GM20431 (cell line): ENCODE data around the gene NRARP.
"Not testable (repeated sequence)": the region's sequence is repeated elsewhere in the genome, so short reads cannot be mapped to it uniquely, and the experiment has no call there.

Experiments
- in situ Hi-C: fragments of 300-500 bp; cut with MseI, MboI; formaldehyde crosslinking; loops from one replicate; pipeline ENCODE4 v1.15.0; 2020; ENCODE audit warnings: low sequenced_read_pairs; ENCODE audit not compliant: unreplicated experiment

NRARP gene, protein sequence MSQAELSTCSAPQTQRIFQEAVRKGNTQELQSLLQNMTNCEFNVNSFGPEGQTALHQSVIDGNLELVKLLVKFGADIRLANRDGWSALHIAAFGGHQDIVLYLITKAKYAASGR

DNA sequence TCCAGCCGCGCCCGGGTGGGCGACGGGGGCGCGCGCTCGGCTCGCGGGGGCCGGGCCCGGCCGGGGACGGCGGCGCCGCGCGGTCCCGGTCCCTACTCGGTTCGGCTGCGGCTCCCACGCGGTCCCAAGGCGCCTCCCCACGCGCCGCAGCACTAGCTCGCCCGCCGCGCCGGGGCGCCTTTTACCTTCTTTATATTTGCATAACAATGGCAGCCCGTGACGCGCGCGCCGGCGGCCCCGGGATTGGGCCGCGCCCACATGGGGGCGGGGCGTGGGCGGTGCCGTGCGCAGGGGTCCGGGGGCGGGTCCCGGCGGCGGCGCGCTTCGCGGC is at the start of gene NRARP:
Gene NRARP, minus strand, starts transcription at position 154 of the 331 bp plus-strand sequence. CDS start 343 bp downstream, outside the sequence.
- in situ Hi-C loops: no loop called here

DNA sequence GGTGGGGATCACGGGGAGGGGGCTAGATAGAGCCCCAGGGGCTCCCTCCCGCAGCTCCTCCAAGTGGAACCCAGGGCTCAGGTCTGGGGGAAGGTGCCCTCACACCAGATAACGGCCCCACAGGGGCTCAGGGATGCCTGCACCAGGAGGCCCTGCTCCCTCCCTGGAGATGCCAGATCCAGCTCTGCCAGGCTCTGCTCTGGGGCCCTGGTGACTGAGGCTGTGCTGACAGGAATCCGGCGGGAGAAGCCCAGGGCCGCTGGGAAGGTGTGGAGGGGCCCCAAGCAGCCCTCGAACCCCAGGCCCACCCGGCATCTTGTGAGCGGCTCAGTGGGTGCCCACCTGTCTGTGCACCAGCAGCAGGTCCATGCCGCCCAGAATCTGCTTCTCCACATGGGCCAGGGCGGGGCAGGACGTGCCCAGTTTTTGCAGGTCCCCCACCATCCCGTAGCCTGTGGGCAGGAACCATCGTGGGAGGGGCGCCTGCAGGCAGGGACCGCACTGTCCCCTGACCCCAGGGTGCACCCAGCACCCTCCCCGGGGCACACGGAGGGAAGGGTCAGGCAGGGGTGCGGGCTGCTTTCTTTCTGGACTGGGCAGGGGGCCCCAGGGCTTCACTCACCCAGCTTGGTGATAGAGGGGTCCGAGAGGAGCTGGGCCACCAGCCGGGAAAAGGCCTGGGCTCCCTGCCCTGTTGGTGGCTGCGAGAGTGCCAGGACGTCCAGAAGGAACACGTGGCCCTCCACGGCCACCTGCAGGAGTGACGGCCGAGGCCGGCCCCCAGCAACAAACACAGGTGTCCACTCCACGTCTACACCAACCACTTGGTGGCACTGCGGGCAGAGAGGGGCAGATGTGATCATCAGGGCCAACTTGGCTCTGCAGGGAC is 48.9 kb upstream of the NRARP start:
- in situ Hi-C loops: no loop called here

GRCh38 chr9:137349471-137350033 is 47.5 kb upstream of the NRARP start:
- in situ Hi-C loops: no loop called here

DNA sequence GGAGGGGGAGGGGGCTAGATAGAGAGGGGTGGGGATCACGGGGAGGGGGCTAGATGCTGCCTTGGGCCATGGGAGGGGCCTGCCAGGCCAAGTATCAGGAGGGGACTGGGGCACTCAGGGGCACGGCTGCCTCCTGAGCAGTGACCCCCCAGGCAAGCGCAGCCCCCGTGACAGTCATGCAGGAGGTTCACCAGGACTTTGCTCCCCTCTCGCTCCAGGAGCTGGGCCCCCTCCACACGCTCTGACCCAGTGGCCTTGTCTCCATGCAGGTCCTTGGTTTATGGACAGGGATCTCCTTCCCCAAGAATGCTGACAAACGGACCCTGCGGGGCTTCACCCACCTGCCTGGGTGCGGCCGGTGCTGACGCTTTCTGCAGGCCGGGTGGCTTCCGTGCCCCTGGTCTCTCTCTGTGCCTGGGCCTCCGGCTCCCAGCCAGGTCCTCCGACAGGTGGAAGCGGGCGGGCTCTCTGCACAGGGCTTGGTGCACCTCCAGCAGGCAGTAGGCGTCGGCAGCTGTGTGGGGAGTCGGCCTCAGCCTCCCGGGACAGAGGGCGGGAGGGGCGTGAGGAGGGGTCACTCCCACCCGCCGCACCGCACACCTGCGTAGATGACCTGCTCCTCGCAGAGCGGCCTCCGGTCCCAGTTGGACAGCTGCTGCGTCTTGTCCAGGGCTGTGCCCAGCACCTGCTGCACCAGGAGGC is 46.8 kb upstream of the NRARP start:
- in situ Hi-C loops: no loop called here

GRCh38 chr9:137347928-137348327 is 45.9 kb upstream of the NRARP start:
- in situ Hi-C loops: no loop called here

DNA sequence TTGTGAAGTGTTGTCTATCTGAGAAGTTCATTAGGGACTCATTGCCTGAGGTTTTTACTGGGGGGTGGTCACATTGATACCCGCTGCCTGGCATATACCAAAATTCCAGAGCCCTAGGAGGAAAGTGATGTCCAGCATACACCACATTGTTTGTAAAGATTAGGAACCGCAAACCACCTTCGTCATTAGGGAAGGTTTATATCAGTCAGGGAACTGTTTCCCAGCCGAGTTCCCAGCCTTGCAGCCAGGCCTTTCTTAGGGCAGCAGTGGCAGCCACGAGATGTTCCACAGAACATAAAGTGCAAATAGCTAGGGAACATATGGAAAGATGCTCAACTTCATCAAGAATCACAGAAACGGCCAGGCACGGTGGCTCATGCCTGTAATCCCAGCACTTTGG is 40.4 kb upstream of the NRARP start:
- in situ Hi-C loops: no loop called here

DNA sequence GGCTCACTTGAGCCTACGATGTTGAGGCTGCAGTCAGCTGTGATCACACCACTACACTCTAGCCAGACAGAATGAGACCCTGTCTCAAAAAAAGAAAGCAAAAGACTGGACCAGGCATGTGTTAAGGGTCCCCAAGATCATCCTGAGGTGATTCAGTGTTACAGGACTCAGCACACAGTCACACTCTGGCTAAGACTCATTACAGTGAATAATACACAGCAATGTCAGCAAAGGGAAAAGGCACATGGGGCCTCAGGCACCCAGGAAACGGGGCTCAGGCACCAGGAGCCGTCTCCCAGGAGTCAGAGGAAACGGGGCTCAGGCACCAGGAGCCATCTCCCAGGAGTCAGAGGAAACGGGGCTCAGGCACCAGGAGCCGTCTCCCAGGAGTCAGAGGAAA is 39.2 kb upstream of the NRARP start:
- in situ Hi-C loops: no loop called here

- in situ Hi-C loops: not testable (repeated sequence)
These were observed 37.9 kb upstream of the NRARP start for GRCh38 chr9:137339908-137340462.

DNA sequence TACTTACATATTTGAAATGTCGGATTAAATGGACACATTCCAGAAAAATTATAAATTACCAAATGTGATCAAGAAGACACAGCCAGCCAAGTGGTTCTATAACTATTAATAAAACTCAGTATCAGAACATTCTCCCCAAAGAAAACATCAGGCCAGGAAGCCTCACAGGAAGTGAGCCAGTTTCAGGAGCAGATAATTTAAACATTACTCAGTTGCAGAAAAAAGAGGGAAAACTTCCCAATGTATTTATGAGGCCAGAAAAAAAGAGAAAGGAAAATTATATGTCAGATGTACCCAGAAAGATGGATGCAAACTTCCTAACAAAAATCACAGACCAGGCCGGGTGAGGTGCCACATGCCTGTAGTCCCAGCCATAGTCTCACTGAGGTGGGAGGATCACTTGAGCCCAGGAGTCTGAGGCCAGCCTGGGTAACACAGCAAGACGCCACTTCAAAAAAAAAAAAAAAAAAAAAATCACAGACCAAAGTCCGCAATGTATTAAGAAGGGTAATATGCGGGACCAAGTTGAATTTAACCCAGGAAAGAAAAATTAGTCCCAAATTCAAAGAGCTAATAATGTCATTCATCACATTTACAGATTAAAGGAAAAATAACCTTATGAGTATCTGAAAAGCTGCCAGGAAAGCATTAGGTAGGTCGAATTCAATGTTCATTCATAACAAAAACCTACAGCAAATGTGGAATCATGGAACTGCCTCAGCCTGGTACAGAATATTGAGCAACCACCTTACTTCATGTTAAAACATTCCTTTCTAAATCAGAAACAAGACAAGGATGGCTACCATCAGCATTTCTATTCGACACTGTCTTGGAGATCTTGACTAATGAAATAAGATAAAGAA is 37.2 kb upstream of the NRARP start:
- in situ Hi-C loops: no loop called here

- in situ Hi-C loops: no loop called here
These were observed 34.7 kb upstream of the NRARP start for GRCh38 chr9:137336735-137337134.

DNA sequence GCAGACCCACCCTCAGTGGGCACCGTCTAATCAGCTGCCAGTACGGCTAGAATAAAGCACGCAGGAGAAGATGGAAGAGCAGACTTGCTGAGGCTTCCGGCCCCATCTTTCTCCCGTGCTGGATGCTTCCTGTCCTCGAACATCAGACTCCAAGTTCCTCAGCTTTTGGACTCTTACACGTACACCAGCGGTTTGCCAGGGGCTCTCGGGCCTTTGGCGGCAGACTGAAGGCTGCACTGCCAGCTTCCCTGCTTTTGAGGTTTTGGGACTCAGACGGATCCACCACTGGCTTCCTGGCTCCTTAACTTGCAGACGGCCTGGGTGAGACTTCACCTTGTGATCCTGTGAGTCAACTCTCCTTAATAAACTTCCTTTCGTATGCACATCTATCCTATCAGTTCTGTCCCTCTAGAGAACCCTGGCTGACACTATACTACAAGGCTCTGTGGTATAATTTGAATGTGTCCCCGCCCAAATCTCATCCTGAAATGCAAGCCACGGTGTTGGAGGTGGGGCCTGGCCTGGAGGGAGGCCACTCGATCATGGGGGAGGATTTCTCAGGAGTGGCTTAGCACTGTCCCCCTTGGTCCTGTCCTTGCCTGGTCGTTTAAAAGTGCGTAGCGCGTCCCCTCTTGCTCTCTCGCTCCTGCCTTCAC is 31.1 kb upstream of the NRARP start:
- in situ Hi-C loops: no loop called here

DNA sequence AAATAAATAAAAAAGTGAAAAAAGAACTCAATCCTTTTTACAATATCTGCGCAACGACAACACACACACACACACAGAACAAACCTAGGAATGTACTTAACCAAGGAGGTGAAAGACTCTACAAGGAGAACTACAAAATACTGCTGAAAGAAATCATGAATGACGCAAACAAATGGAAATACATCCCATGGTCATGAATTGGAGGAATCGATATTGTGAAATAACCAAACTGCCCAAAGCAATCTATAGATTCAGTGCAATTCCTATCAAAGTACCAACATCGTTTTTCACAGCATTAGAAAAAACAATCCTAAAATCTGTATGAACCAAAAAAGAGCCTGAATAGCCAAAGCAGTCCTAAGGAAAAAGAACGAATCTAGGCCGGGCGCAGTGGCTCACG is 29.9 kb upstream of the NRARP start:
- in situ Hi-C loops: no loop called here

GRCh38 chr9:137330689-137331088 is 28.6 kb upstream of the NRARP start:
- in situ Hi-C loops: no loop called here

DNA sequence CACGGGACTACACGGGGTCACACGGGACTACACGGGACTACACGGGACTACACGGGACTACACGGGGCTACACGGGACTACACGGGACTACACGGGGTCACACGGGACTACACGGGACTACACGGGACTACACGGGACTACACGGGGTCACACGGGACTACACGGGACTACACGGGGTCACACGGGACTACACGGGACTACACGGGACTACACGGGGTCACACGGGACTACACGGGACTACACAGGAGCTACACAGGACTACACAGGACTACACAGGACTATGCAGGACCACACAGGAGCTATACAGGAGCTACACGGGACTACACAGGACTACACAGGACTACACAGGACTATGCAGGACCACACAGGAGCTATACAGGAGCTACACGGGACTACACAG is 27.5 kb upstream of the NRARP start:
- in situ Hi-C loops: not testable (repeated sequence)

DNA sequence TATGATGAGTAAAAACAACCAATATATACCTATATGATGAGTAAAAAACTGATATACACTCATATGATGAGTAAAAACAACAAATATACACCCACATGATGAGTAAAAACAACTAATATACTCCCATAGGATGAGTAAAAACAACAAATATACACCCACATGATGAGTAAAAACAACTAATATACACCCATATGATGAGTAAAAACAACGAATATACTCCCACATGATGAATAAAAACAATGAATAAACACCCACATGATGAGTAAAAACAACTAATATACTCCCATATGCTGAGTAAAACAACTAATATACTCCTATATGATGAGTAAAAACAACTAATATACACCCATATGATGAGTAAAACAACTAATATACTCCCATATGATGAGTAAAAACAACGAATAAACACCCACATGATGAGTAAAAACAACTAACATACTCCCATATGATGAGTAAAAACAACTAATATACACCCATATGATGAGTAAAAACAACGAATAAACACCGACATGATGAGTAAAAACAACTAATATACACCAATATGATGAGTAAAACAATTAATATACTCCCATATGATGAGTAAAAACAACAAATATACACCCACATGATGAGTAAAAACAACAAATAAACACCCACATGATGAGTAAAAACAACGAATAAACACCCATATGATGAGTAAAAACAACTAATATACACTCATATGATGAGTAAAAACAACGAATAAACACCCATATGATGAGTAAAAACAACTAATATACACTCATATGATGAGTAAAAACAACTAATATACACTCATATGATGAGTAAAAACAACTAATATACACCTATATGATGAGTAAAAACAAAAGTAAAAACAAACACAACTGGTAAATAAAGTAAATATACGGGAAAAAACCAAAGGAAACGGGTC is 25.8 kb upstream of the NRARP start:
- in situ Hi-C loops: not testable (repeated sequence)

GRCh38 chr9:137326445-137327065 is 24.5 kb upstream of the NRARP start:
- in situ Hi-C loops: no loop called here

DNA sequence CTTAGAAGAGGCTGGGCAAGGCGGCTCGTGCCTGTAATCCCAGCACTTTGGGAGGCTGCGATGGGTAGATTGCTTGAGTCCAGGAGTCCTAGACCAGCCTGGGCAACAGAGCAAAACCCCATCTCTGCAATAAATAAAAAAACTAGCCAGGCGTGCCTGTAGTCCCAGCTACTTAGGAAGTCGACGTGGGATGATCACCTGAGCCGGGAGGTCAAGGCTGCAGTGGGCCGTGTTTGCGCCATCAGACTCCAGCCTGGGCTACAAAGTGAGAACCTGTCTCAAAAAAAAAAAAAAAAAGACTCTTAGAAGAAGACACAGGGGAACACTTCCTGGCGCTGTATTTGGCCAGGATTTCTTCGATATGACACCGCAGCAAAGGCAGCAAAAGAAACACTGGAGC is 23.7 kb upstream of the NRARP start:
- in situ Hi-C loops: no loop called here

DNA sequence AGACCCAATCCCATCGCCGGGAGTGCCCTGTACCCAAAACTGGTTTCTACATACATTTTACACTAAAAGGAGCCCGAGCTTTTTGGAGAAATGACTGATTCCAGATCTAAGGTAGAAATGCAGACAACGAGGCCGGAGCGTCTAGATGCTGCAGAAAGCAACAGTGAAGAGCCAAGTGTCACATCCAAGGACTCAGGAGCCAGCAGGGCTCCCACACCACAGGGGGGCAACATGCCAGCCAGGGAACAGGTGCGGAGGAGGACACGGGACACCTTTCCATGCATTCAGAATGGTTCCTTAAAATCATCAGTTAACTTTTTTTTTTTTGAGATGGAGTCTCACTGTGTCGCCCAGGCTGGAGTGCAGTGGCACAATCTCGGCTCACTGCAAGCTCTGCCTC is 23.1 kb upstream of the NRARP start:
- in situ Hi-C loops: no loop called here
